Stimulated activated CD8-positive, alpha-beta memory T cell treated with anti-CD3 and anti-CD28 coated beads, Interleukin-4, amount 100 ng/mL, for 4 hours (primary cell): ENCODE data around the gene ANKRD11.
"Not testable (repeated sequence)": the region's sequence is repeated elsewhere in the genome, so short reads cannot be mapped to it uniquely, and the experiment has no call there.

Source experiments
- DNase-seq, 2 donors: peaks; one replicate each; pipeline ENCODE4 v3.0.0-alpha.2; 2020; ENCODE audit warnings: low read depth in 2 of 2, low spot score in 1 of 2

ANKRD11 gene

DNA sequence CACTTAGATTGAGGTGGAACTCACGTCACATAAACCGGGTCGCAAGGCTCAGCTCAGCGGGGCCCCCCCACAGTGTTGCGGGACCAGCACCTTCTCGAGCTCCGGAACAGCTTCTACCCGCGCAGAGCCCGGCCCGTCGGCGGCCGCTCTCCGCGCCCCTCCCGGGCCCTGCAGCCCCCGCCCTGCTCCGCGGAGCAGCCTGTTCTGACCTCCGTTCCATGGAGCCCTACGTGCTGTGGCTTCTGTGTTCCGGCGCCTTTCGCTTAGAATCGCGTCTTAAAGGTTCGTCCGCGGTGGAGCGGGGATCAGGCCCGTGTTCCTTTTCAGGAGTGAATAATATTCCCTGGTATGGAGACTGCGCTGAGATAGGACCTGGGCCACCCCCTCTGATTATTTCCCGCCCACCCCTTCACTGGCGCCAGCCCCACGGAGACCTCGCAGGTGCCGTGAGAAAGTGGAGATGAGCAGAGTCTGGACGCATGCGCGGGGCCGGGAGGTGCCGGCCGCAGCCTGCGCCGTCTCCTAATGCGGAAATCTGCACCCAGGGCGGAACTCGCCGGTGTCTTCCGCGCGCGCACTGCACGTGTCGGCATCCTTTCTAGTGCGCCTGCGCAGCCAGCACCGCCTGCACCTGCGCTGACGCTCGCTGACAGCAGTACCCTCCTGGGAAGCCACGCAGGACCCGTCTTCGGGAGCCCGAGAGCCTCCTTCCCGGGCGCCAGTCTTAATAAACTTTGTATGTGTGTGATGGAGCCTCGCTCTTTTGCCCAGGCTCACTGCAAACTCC lies 242.0 kb downstream of the ANKRD11 start:
- no peak for DNase-seq

DNA sequence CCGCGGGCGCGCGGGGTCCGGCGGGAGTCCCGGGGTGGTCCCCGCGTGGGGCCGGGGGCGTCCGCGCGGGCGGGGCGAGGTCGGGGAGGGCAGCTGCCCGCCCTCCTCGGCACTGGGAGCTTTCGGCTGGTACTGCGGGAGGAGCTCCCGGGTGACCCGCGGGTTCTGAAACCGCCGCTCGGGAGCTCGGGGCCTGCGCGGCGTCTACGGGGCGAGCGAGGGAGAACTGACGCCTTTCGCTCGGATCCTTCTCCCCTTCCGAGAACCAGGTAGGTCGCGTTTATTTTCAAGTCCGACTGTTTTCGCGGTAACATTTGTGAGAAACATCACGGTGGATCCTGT lies 242.7 kb downstream of the ANKRD11 start:
- not testable (repeated sequence) for DNase-seq

DNA sequence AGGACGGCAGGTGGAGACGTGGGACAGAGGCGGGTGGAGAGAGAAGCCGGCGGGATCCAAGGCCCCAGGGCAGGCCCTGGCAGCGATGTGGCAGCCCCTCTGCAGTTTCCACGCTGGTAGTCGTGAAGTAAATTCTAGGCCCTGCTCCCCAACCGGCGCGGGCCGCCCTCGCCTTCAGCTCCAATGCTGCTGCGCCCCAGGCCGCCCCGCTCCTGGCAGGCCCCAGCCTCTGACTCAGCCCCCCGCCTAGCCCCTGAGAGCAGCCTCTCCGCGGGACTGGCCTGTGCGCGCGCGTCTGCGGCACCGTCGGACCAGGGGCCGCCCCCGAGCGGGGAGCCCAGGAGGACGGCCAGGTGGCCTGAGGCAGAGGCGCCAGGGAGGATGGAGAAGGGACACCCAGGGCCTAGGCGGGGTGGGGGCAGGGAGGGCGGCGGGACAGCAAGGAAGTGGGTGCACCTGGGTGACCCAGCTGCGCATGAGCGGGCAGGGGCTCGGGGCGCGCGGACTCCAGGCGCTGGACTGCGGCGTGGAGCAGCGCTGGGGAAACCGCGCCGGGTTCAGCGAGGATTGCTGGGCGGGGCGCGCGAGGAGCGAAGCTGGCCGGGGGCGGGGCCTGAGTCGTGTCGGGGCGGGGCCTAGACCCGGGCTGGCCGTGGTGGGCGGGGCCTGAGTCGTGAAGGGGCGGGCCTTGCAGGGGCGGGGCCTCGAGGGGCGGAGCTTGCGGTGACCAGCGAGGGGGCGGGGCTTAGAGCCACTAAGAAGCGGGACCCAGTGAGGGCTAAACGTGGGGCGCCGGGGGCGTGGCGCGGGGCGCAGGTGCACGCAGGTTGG lies 243.2 kb downstream of the ANKRD11 start:
- peak; percentile 84 to 97 for DNase-seq

DNA sequence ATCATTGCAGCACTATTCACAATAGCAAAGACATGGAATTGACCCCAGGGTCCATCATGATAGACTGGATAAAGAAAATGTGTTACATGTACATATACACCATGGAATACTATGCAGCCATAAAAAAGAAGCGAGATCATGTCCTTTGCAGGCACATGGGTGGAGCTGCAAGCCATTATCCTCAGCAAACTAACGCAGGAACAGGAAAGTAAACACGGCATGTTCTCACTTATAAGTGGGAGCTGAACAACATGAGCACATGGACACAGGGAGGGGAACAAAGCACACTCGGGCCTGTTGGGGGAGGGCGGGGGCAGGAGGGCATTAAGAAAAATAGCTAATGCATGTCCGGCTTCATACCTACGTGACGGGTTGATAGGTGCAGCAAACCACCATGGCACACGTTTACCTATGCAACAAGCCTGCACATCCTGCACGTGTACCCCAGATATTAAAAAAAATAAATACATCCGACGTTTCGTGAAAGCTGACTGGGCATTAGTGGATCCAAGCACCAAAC lies 243.9 kb downstream of the ANKRD11 start:
- no peak for DNase-seq

DNA sequence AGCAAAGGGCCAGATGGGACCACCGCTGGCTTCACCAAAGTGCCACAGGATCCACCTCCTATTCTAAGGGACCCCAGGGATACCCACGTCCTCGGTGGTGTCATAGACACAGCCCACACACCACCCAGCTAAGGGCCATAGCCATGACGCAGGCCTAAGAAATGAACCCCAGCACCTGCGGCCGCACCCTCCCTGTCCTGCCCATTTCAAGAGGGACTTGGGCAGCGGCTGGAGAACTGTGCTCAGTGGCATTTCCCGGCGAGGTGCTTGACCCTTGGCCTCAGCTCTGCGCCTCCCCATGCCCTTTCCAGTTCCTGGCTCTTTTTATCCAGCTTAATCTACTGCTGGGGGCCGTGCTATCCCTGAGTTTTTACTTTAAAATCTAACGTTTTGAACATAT lies 245.6 kb downstream of the ANKRD11 start:
- DNase-seq = no peak

DNA sequence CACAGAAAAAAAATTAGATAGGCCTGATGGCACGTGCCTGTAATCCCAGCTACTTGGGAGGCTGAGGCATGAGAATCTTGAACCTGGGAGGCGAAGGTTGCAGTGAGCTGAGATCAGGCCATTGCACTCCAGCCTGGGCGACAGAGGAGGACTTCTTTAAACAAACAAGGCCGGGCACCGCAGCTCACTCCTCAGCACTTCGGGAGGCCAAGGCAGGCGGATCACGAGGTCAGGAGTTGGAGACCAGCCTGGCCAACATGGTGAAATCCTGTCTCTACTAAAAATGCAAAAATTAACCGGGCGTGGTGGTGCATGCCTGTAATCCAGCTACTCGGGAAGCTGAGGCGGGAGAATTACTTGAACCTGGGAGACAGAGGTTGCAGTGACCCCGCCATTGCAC lies 246.1 kb downstream of the ANKRD11 start:
- not testable (repeated sequence) for DNase-seq

DNA sequence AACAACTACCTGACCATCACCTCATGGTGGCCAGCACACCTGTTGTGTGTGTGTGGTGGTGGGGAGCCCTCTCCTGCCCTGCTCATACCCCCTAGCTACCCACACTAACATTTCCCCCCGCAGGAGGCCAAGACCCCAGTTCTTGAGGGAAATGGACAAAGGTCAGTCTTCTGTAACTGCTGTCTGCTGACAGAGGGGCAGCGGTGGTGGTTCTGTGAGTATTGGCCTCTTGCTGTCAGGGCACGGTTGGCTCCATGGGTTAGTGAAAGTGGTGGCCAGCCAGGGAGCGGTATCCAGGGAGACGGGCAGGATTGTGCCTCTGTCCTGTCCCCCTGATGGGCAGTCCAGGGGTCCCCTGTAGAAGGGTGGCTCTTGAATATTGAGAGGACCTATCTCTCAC lies 246.7 kb downstream of the ANKRD11 start:
- no peak for DNase-seq

DNA sequence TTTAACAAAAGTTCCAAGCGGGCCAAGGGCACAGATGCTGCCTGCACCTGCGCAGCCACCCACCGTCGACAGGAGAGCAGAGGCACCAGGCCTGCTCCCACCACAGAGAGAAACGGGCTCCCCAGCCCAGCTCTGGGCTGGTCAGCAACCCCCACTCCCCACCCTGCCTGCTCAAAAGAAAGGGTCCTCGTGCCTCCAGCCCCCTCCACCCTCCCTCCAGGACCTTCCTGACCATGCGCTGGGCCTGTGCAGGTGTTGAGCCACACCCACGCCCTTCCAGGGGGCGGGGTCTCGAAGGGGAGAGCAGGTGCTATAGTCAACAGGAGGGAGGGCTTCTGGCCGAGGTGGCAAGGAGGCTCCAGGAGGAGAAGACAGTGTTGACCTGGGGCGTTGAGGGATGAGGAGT lies 247.6 kb downstream of the ANKRD11 start:
- DNase-seq = no peak

DNA sequence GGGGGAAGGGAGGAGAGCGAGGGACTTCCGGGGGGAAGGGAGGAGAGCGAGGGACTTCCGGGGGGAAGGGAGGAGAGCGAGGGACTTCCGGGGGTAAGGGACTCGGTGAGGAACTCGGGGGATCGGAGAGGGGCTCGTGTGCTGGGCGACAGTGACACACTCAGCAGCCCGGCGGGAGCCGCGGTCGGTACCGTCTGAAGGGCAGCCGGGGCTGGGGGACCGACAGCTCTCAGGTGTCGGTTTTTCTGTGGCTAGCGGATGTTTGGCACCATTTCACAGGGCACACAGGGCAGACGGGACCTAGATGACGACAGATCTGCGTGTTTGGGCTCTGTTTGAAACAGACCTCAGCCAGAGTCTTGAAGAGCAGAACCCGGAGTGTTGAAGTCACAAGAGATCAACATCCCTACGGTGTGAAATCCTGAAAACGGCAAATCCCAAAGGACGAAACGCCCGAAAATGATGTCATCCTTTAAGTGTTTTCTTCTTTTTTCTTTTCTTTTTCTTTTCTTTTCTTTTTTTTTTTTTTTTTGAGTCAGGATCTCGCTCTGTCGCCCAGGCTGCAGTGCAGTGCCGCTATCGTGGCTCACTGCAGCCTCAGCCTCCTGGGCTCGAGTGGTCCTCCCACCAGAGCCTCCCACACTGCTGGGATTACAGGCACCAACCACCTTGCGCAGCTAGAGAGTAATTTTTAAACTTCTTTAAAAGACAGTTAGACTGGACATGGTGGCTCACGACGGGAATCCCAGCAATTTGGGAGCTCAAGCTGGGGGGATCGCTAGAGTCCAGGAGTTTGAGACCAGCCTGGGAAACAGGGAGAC lies 249.0 kb downstream of the ANKRD11 start:
- peak; percentile 50 to 66 for DNase-seq

DNA sequence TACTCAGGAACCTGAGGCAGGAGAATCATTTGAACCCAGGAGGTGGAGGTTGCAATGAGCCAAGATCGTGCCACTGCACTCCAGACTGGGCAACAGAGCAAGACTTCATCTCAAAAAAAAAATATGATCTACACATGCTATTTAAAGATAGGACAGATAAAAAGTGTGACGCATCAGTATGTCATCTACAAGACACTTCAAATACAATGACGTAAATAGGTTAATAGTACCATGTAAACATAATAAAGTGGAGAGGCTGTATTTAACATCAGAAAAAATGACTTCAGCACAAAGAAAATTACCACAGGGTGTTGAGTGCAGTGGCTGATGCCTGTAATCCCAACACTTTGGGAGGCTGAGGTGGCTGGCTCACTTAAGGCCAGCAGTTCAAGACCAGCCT lies 252.6 kb downstream of the ANKRD11 start:
- no peak for DNase-seq

DNA sequence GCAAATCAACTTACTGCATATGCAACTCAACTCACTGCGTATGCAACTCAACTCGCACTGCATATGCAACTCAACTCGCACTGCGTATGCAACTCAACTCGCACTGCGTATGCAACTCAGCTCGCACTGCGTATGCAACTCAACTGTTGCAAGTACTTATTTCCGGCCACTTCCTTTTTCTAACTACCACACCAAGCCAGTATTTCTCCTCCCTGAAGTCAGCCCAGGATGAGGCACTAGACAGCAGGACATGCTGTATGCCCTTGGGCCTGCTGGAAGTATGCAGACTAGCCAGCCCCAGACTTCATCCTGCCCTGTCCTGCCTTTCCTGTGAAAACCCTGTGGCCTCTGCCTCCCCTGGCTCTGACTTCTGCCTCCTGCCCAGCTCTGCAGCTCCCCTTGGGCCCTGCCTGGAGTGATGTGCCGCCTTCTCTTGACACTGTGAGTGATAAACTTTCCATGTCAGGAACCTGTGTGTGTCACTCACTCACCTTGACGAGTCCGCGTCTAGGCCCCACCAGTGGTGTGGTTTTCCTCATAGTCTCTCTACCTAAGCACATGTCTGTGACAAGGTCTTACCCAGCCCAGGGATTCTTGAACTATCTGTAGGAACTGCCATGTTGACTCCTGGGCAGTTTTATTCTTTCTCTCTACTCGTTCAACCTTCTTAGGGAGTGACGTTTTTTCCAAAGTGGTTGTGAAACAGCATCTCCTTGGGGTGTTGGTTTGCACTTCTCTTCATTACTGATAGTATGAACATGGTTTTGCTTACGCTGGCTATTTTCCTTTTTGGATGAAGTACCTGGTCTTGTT lies 256.5 kb downstream of the ANKRD11 start:
- no peak for DNase-seq

DNA sequence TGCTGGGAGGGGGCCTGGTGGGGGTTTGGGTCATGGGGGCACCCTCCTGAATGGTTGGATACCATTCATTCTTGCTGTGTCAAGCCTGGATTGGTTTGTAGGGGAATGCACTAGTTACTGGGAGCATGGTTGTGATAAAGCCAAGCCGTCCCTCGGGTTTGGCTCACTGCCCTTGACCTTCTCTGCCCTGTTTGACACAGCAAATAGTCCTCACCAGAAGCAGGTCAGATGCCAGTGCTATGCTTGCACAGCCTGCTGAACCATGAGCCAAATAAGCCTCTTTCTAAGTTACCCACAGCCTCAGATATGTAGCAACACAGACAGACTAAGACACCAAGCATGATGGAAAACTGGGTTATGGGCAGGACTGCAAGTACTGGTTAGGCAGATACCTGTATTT lies 258.3 kb downstream of the ANKRD11 start:
- no peak for DNase-seq

DNA sequence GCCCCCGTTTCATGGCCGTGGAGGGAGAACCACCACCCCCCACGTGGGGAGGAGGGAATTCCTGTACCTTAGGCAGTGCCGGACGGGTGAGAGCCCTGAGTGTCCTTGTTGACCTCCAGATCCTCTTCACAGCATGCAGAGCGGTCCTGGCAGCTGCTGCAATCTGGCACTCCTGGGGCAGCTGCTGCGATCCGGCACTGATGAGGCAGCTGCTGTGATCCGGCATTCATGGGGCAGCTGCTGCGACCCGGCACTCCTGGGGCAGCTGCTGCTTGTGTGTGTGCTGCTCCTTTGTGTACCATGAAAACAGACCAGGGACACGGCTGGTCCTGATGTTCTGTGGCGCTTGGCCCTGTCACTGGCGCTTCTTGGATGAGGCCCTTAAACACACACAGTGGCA lies 260.1 kb downstream of the ANKRD11 start:
- DNase-seq = no peak

DNA sequence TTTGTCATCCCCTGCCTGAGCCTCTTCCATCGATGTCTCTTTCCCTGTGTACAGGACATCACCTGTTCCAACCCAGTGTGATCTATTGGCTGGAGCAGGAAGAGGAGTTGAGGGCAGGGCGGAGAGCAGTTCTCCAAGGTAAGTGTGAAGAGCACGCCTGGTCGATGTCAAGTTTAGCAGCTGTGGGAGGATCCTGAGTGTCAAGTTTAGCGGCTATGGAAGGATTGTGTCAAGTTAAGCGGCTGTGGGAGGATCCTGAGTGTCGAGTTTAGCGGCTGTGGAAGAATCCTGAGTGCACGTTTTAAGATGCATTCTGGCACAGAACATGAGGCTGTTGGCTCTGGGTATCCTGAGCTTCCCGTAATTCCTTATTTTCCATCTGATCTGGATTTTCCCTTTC lies 265.7 kb downstream of the ANKRD11 start:
- no peak for DNase-seq

DNA sequence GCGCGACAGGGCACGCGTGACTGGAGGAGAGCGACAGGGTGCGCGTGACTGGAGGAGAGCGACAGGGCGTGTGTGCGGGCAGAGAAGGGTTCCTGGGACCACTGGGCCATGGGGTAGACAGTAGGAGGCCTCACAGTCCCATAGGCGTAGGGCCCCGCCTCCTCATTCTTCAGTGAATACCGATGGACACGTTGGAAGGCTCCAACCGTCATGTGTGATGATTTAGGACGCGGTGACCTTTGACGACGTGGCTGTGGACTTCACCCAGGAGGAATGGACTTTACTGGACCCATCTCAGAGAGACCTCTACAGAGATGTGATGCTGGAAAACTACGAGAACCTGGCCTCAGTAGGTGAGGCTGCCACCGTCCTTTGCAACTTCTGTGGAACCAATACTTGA lies 267.4 kb downstream of the ANKRD11 start:
- no peak for DNase-seq

DNA sequence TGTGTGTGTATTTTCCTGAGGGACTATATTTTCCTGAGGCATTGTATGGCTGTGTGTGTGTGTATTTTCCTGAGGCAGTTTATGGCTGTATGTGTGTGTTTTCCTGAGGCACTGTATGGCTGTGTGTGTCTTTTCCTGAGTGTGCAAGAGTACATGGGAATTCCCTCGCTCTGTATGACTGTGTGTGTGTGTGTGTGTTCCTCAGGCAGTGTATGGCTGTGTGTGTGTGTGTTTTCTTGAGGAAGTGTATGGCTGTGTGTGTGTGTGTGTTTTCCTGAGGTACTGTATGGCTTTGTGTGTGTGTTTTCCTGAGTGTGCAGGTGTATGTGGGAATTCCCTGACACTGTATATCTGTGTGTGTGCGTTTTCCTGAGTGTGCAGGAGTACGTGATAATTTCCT lies 268.8 kb downstream of the ANKRD11 start:
- DNase-seq = no peak

DNA sequence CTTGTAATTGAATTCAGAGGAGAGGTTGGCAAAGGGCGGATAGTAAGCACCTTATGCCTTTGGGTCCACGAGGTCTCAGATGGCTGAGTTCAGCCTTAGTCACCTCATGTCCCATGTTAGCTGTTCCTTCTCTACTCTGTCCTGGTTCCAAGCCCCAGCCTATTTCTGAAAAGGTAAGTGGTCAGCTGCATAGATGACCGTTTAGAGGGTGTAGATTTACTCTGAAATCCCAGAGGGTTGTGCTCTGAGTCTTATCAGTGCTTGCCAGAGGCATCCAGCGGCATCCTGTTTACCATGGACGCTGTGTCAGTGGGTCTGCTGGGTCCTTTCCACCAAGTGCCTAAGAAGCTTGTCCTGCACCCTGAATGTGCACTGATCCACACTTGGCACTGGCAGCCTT lies 271.0 kb downstream of the ANKRD11 start:
- no peak for DNase-seq
